ENCODE results near the gene TAF4B.

GRCh38 chr18:26386441-26386840, 160.2 kb downstream of the TAF4B start:
- TF ChIP-seq E2F8 (IDR thresholded peaks at IDR 0.05; ENCODE audit: low read depth, partially characterized antibody) (no peak), ARID4B (CRISPR knock-in tag; IDR thresholded peaks at IDR 0.05) (no peak), CTCF (IDR thresholded peaks at IDR 0.05 in 2 of 3, conservative IDR thresholded peaks at IDR 0.05 in 1 of 3; ENCODE audit: insufficient read depth in 2 of 3, low read depth in 1 of 3, low read length in 3 of 3) (no peak), BRCA1 (IDR thresholded peaks at IDR 0.05) (no peak), BRCA1 (CRISPR knock-in tag; IDR thresholded peaks at IDR 0.05) (no peak), SREBF2 (CRISPR knock-in tag; IDR thresholded peaks at IDR 0.05) (no peak), RBBP5 (IDR thresholded peaks at IDR 0.05; ENCODE audit: borderline replicate concordance, insufficient read depth, low read length, poor library complexity, severe bottlenecking) (no peak)
